HUES48 (cell line): ENCODE measurements around the gene CNPY1.
"Not testable (repeated sequence)": the region's sequence is repeated elsewhere in the genome, so short reads cannot be mapped to it uniquely, and the experiment has no call there.

Source experiments
- H3K27ac ChIP-seq: one replicate; pipeline ENCODE4 v1.7.0; 2013; ENCODE audit warnings: low read depth, low read length, inconsistent platforms
- H3K27me3 ChIP-seq: 2 replicates; pipeline ENCODE4 v1.6.1; 2013; ENCODE audit warnings: mild to moderate bottlenecking, low read length; ENCODE audit not compliant: control insufficient read depth, insufficient read depth
- H3K36me3 ChIP-seq: 2 replicates; pipeline ENCODE4 v1.6.1; 2013; ENCODE audit warnings: low read length; ENCODE audit not compliant: control insufficient read depth, insufficient read depth
- H3K4me1 ChIP-seq: 2 replicates; pipeline ENCODE4 v1.6.1; 2013; ENCODE audit warnings: mild to moderate bottlenecking, low read length; ENCODE audit not compliant: control insufficient read depth, insufficient read depth
- H3K4me3 ChIP-seq: 2 replicates; pipeline ENCODE4 v1.5.1; 2013; ENCODE audit warnings: mild to moderate bottlenecking, low read depth, low read length
- H3K9ac ChIP-seq: 2 replicates; pipeline ENCODE4 v1.6.1; 2013; ENCODE audit warnings: mild to moderate bottlenecking, low read depth, low read length, moderate library complexity
- H3K9me3 ChIP-seq: 2 replicates; pipeline ENCODE4 v1.6.1; 2013; ENCODE audit warnings: low read length; ENCODE audit not compliant: control insufficient read depth, insufficient read depth

Gene CNPY1

GRCh38 chr7:155530601-155531000 lies 15.8 kb downstream of the CNPY1 start:
- Histone ChIP-seq H3K4me1 (peaks cover 13% of the 10 kb centered on the region; the same call in 1 of the 2 replicates), H3K27me3 (peaks cover 91% of the 10 kb centered on the region), H3K36me3 (no peaks in the 10 kb centered on the region), H3K27ac (no peak overlapping the region), H3K4me3 (no peak overlapping the region), H3K9ac (no peak overlapping the region), H3K9me3 (no peaks in the 10 kb centered on the region)

GRCh38 chr7:155529845-155530244 lies 16.5 kb downstream of the CNPY1 start:
- H3K9ac ChIP-seq = no peak overlapping the region
- no peaks in the 10 kb centered on the region for H3K36me3 ChIP-seq
- peaks cover 86% of the 10 kb centered on the region for H3K27me3 ChIP-seq
- H3K9me3 ChIP-seq = no peaks in the 10 kb centered on the region
- no peak overlapping the region for H3K4me3 ChIP-seq
- H3K27ac ChIP-seq = no peak overlapping the region
- peaks cover 13% of the 10 kb centered on the region; the same call in 1 of the 2 replicates for H3K4me1 ChIP-seq

GRCh38 chr7:155529346-155529745 lies 17.0 kb downstream of the CNPY1 start:
- Histone ChIP-seq H3K9ac (no peak overlapping the region), H3K36me3 (no peaks in the 10 kb centered on the region), H3K4me3 (no peak overlapping the region), H3K27me3 (peaks cover 81% of the 10 kb centered on the region), H3K27ac (no peak overlapping the region), H3K4me1 (peaks cover 13% of the 10 kb centered on the region; the same call in 1 of the 2 replicates), H3K9me3 (no peaks in the 10 kb centered on the region)

GRCh38 chr7:155527664-155528063 lies 18.7 kb downstream of the CNPY1 start:
- Histone ChIP-seq H3K36me3 (no peaks in the 10 kb centered on the region), H3K9me3 (no peaks in the 10 kb centered on the region), H3K4me1 (no peaks in the 10 kb centered on the region), H3K4me3 (no peak overlapping the region), H3K27ac (no peak overlapping the region), H3K9ac (no peak overlapping the region), H3K27me3 (peaks cover 79% of the 10 kb centered on the region)

- Histone ChIP-seq H3K9ac (no peak overlapping the region), H3K27me3 (peaks cover 66% of the 10 kb centered on the region), H3K27ac (no peak overlapping the region), H3K36me3 (no peaks in the 10 kb centered on the region), H3K4me3 (no peak overlapping the region), H3K9me3 (no peaks in the 10 kb centered on the region), H3K4me1 (no peaks in the 10 kb centered on the region)
These were observed 20.1 kb downstream of the CNPY1 start for GRCh38 chr7:155526225-155526624.

- H3K9me3 ChIP-seq = no peaks in the 10 kb centered on the region
- peaks cover 60% of the 10 kb centered on the region for H3K27me3 ChIP-seq
These were observed 22.3 kb downstream of the CNPY1 start for GRCh38 chr7:155524018-155524556.

GRCh38 chr7:155523168-155523675 lies 23.1 kb downstream of the CNPY1 start:
- H3K9me3 ChIP-seq = no peaks in the 10 kb centered on the region
- H3K36me3 ChIP-seq = no peaks in the 10 kb centered on the region
- H3K27me3 ChIP-seq = peaks cover 64% of the 10 kb centered on the region
- no peaks in the 10 kb centered on the region for H3K4me1 ChIP-seq
- no peak overlapping the region for H3K9ac ChIP-seq
- no peak overlapping the region for H3K27ac ChIP-seq
- H3K4me3 ChIP-seq = no peak overlapping the region

More at GRCh38 chr7:155524018-155524556, 22.3 kb downstream of the CNPY1 start:
- no peak overlapping the region for H3K9ac ChIP-seq
- H3K27ac ChIP-seq = no peak overlapping the region
- no peaks in the 10 kb centered on the region for H3K36me3 ChIP-seq
- H3K4me3 ChIP-seq = no peak overlapping the region
- H3K4me1 ChIP-seq = no peaks in the 10 kb centered on the region

GRCh38 chr7:155521743-155522398 lies 24.5 kb downstream of the CNPY1 start:
- no peak overlapping the region for H3K27ac ChIP-seq
- H3K4me1 ChIP-seq = no peaks in the 10 kb centered on the region

GRCh38 chr7:155521007-155521742 lies 25.2 kb downstream of the CNPY1 start:
- no peak overlapping the region for H3K4me3 ChIP-seq
- no peaks in the 10 kb centered on the region for H3K9me3 ChIP-seq
- no peak overlapping the region for H3K9ac ChIP-seq
- H3K4me1 ChIP-seq = no peaks in the 10 kb centered on the region
- H3K36me3 ChIP-seq = no peaks in the 10 kb centered on the region
- no peak overlapping the region for H3K27ac ChIP-seq
- peaks cover 68% of the 10 kb centered on the region for H3K27me3 ChIP-seq

More at GRCh38 chr7:155521743-155522398, 24.5 kb downstream of the CNPY1 start:
- Histone ChIP-seq H3K9ac (no peak overlapping the region), H3K36me3 (no peaks in the 10 kb centered on the region), H3K4me3 (no peak overlapping the region), H3K9me3 (no peaks in the 10 kb centered on the region), H3K27me3 (peaks cover 68% of the 10 kb centered on the region)

GRCh38 chr7:155520114-155520513 lies 26.2 kb downstream of the CNPY1 start:
- H3K4me1 ChIP-seq = no peaks in the 10 kb centered on the region
- H3K4me3 ChIP-seq = no peak overlapping the region
- H3K9me3 ChIP-seq = no peaks in the 10 kb centered on the region
- H3K27ac ChIP-seq = no peak overlapping the region
- no peaks in the 10 kb centered on the region for H3K36me3 ChIP-seq
- no peak overlapping the region for H3K9ac ChIP-seq
- peaks cover 70% of the 10 kb centered on the region for H3K27me3 ChIP-seq

- not testable (repeated sequence) for H3K4me1 ChIP-seq, H3K9me3 ChIP-seq, H3K9ac ChIP-seq, H3K36me3 ChIP-seq, H3K27ac ChIP-seq, H3K4me3 ChIP-seq
- peaks cover 78% of the 10 kb centered on the region for H3K27me3 ChIP-seq
These were observed 27.0 kb downstream of the CNPY1 start for GRCh38 chr7:155519358-155519757.
